Stimulated activated memory B cell treated with anti-CD40 and anti-IgM and Interleukin-4, amounts not matched to agents 10 μg/mL and 1 μg/mL and 100 μg/mL, for 72 hours (primary cell): ENCODE measurements around the gene SMAD6.
A peak's percentile ranks its signal among the peaks of the same experiment; 100 is the strongest.
"Not testable (repeated sequence)": the region's sequence is repeated elsewhere in the genome, so short reads cannot be mapped to it uniquely, and the experiment has no call there.

Experiments
- ATAC-seq: fragments of 150-1000 bp; cut with Tn5 transposase; 2 replicates; pipeline ENCODE4 v1.10.0; 2021
- H3K27ac Mint-ChIP-seq: one replicate; pipeline ENCODE4 v1.8.0; 2022; ENCODE audit warnings: mild to moderate bottlenecking, mixed read lengths
- H3K27me3 Mint-ChIP-seq: one replicate; pipeline ENCODE4 v1.8.0; 2022; ENCODE audit warnings: mixed read lengths
- H3K36me3 Mint-ChIP-seq: one replicate; pipeline ENCODE4 v1.8.0; 2022; ENCODE audit warnings: mixed read lengths
- H3K4me1 Mint-ChIP-seq: one replicate; pipeline ENCODE4 v1.8.0; 2022; ENCODE audit warnings: mixed read lengths
- H3K4me3 Mint-ChIP-seq: one replicate; pipeline ENCODE4 v1.8.0; 2022; ENCODE audit warnings: mild to moderate bottlenecking, moderate library complexity, mixed read lengths
- H3K9me3 Mint-ChIP-seq: one replicate; pipeline ENCODE4 v1.8.0; 2022; ENCODE audit warnings: mixed read lengths

The SMAD6 gene

DNA sequence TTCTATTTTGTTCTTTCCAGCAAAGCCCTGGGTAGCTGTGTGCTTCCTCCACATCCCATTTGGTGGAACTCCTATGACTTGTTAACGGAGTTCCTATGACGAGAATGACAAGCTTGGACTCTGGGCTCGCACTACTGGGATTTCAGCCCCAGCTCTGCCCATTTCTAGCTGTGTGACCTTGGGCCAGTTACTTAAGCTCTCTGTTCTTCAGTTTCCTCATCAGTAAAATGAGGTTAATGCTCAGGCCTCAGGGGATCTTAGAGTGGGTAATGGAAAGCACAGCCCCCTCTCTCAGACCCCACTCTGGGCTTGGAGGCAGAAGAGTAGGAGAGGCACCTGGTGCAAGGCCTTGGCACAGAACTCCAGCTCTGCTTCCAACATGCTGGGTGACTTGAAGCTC lies 123.1 kb downstream of the SMAD6 start:
- H3K9me3 Mint-ChIP-seq: no peaks in the 10 kb centered on the region
- ATAC-seq: no peak
- H3K27me3 Mint-ChIP-seq: no peaks in the 10 kb centered on the region
- H3K4me3 Mint-ChIP-seq: no peak overlapping the region
- H3K36me3 Mint-ChIP-seq: no peaks in the 10 kb centered on the region
- no peak overlapping the region for H3K27ac Mint-ChIP-seq
- peaks cover 3% of the 10 kb centered on the region for H3K4me1 Mint-ChIP-seq

DNA sequence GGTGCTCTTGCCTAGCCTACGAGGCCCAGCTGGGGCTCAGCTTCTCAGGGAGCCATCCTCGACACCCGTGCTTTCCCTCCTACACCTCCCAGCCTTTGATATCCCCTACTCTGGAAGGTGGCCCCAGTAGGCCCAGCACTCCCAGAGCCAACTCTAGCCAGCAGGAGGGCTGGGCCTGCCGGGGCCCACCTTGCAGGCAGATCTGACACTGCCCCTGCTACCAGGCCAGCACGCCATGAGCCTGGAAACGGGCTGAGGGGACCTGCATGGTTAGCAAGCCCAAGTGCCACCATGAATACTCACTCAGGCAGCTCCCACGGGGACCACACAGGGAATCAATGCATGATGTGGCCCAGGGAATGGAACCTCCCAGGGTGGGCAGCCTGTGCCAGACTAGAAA lies 123.7 kb downstream of the SMAD6 start:
- H3K4me3 Mint-ChIP-seq: no peak overlapping the region
- H3K27ac Mint-ChIP-seq: no peak overlapping the region
- H3K4me1 Mint-ChIP-seq: no peaks in the 10 kb centered on the region

DNA sequence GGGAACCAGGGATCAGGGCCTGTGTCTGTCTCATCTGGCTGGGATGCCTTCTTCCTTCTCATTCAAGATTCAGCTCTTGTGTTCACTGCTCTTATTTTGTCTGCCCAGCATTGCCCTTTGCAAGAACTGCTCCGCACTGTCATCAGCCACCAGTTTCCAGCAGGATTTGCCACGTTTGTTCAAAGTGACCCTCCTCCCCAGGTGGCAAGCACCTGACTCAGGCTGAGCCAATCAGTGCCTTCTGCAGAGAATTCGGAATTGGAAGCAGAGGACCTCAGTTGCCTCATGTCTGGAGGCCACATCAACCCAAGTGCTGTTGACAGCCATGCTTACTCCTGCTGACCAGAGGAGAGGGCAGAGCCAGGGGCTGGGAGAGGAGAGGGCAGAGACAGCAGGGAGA lies 124.5 kb downstream of the SMAD6 start:
- no peak overlapping the region for H3K27ac Mint-ChIP-seq
- no peak overlapping the region for H3K4me3 Mint-ChIP-seq
- H3K9me3 Mint-ChIP-seq: no peaks in the 10 kb centered on the region
- no peaks in the 10 kb centered on the region for H3K4me1 Mint-ChIP-seq
- H3K36me3 Mint-ChIP-seq: no peaks in the 10 kb centered on the region
- no peaks in the 10 kb centered on the region for H3K27me3 Mint-ChIP-seq
- ATAC-seq: no peak

More for the DNA sequence above, 123.7 kb downstream of the SMAD6 start:
- H3K36me3 Mint-ChIP-seq: no peaks in the 10 kb centered on the region
- no peaks in the 10 kb centered on the region for H3K9me3 Mint-ChIP-seq
- ATAC-seq: no peak
- no peaks in the 10 kb centered on the region for H3K27me3 Mint-ChIP-seq

GRCh38 chr15:66827039-66827697 lies 125.1 kb downstream of the SMAD6 start:
- no peak for ATAC-seq
- no peaks in the 10 kb centered on the region for H3K27me3 Mint-ChIP-seq
- no peaks in the 10 kb centered on the region for H3K36me3 Mint-ChIP-seq
- H3K9me3 Mint-ChIP-seq: no peaks in the 10 kb centered on the region
- H3K27ac Mint-ChIP-seq: no peak overlapping the region
- H3K4me1 Mint-ChIP-seq: peaks cover 5% of the 10 kb centered on the region
- H3K4me3 Mint-ChIP-seq: no peak overlapping the region

- Mint-ChIP-seq H3K9me3 (no peaks in the 10 kb centered on the region), H3K36me3 (no peaks in the 10 kb centered on the region), H3K4me3 (no peak overlapping the region), H3K27ac (no peak overlapping the region), H3K27me3 (no peaks in the 10 kb centered on the region), H3K4me1 (peaks cover 10% of the 10 kb centered on the region)
- no peak for ATAC-seq
Measured at GRCh38 chr15:66827698-66828055, 125.6 kb downstream of the SMAD6 start.

DNA sequence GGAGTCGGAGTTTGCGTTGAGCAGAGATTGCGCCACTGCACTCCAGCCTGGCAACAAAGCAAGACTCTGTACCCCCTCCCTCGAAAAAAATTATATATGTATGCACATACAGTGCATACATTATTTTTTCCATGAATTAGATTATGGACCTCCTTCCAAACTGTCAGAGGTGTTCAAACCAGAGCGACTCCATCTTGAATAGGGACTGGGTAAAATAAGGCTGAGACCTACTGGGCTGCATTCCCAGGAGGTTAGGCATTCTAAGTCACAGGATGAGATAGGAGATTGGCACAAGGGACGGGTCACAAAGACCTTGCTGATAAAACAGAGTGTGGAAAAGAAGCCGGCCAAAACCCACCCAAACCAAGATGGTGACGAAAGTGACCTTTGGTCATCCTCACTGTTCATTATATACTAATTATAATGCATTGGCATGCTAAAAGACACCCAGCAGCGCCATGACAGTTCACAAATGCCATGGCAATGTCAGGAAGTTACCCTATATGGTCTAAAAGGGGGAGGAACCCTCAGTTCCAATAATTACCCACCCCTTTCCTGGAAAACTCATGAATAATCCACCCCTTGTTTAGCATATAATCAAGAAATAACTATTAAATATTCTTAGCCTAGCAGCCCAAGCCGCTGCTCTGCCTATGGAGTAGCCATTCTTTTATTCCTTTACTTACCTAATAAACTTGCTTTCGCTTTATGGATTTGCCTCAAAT lies 126.9 kb downstream of the SMAD6 start:
- ATAC-seq, H3K9me3 Mint-ChIP-seq, H3K27ac Mint-ChIP-seq, H3K36me3 Mint-ChIP-seq, H3K4me3 Mint-ChIP-seq, H3K27me3 Mint-ChIP-seq: not testable (repeated sequence)
- peaks cover 23% of the 10 kb centered on the region for H3K4me1 Mint-ChIP-seq

DNA sequence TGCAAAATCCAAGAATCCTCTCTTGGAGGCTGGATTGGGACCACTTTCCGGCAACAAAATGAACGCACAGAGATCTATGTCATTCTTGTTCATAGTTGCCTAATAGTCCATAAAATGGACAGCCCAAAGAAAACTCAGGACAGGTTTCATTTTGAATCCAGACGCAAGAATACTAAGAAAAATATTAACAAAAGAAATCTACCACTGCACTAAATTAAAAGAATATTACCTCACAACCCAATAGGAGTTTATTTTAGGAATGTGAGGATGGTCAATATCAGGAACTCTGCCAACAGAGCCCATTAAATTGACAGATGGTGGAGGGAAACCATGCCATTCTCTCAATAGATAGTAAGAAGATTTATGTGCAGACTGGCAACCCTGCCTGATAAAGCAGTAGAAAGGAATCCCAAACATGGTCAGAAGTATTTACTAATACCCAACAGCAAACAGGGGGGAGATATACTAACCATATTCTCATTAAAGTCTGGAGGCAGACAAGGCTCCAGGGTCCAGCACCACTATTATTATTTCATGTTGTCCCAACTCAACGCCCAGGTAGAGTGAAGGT lies 127.6 kb downstream of the SMAD6 start:
- Mint-ChIP-seq H3K9me3 (no peaks in the 10 kb centered on the region), H3K27me3 (no peaks in the 10 kb centered on the region), H3K4me1 (peaks cover 29% of the 10 kb centered on the region), H3K36me3 (no peaks in the 10 kb centered on the region), H3K4me3 (no peak overlapping the region), H3K27ac (no peak overlapping the region)
- no peak for ATAC-seq

- Mint-ChIP-seq H3K27me3 (no peaks in the 10 kb centered on the region), H3K4me1 (peaks cover 34% of the 10 kb centered on the region), H3K9me3 (no peaks in the 10 kb centered on the region), H3K4me3 (no peak overlapping the region), H3K27ac (no peak overlapping the region), H3K36me3 (no peaks in the 10 kb centered on the region)
- ATAC-seq: no peak
Measured at GRCh38 chr15:66830358-66830757, 128.3 kb downstream of the SMAD6 start.

- ATAC-seq: no peak
- no peaks in the 10 kb centered on the region for H3K36me3 Mint-ChIP-seq
- no peak overlapping the region for H3K27ac Mint-ChIP-seq
- no peaks in the 10 kb centered on the region for H3K27me3 Mint-ChIP-seq
- H3K4me3 Mint-ChIP-seq: no peak overlapping the region
- H3K9me3 Mint-ChIP-seq: peaks cover 3% of the 10 kb centered on the region
- peaks cover 36% of the 10 kb centered on the region for H3K4me1 Mint-ChIP-seq
Measured at GRCh38 chr15:66830823-66831222, 128.8 kb downstream of the SMAD6 start.

DNA sequence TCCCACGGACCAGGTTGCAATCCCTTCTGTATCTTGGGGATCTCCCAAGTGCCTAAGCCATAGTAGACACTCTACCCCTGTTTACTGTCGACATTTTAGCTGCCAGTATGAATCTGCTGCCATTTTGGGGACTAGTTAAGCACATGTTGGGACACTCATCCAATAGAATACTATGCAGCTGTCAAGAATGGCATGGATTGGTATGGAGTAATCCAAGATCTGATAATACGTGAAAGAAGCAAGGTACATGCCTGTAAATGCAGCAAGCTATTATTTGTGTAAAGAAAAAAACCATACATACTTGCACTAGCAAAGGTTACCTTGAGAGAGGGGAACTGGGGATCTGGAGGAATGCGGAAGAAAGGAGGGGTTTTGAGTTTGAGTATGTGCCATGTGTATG lies 129.3 kb downstream of the SMAD6 start:
- H3K27ac Mint-ChIP-seq: no peak overlapping the region
- ATAC-seq: no peak
- H3K4me1 Mint-ChIP-seq: peaks cover 36% of the 10 kb centered on the region
- no peaks in the 10 kb centered on the region for H3K36me3 Mint-ChIP-seq
- H3K9me3 Mint-ChIP-seq: peaks cover 4% of the 10 kb centered on the region
- H3K27me3 Mint-ChIP-seq: no peaks in the 10 kb centered on the region
- no peak overlapping the region for H3K4me3 Mint-ChIP-seq

DNA sequence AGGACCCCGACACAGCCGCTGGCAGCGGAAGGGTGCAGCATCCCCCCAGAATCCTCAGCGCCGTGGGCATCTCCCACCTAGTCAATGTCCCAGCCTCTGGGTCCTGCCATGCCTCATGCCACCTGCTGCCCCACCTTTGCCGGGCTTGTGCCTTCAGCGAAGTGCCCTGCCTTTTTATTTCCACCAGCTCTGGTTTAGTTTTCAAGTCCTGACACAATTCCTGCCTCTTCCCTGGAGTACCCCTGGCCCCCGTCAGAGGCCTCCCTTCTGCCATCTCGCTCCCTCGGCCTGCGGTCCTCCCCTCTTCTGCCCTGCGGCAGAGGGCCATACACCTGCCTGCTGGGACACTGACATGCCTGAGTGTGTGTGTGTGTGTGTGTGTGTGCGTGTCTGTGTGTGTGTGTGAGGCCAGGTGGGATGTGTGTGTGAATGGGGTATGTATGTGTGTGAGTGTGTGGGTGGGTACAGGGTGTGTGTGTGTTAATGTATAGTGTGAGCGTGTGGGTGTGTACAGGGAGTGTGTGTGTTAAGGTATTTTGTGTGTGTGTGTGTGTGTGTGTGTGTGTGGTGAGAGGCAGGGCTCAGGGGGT lies 129.9 kb downstream of the SMAD6 start:
- H3K9me3 Mint-ChIP-seq: peaks cover 4% of the 10 kb centered on the region

More for the DNA sequence above, 129.9 kb downstream of the SMAD6 start:
- Mint-ChIP-seq H3K27ac (peak overlapping the region; percentile 76), H3K36me3 (no peaks in the 10 kb centered on the region), H3K4me1 (peaks cover 36% of the 10 kb centered on the region), H3K4me3 (no peak overlapping the region), H3K27me3 (no peaks in the 10 kb centered on the region)
- ATAC-seq: no peak
